ENCODE data around the gene GPC3.
"Not testable (repeated sequence)": the region's sequence is repeated elsewhere in the genome, so short reads cannot be mapped to it uniquely, and the experiment has no call there.

The GPC3 gene

DNA sequence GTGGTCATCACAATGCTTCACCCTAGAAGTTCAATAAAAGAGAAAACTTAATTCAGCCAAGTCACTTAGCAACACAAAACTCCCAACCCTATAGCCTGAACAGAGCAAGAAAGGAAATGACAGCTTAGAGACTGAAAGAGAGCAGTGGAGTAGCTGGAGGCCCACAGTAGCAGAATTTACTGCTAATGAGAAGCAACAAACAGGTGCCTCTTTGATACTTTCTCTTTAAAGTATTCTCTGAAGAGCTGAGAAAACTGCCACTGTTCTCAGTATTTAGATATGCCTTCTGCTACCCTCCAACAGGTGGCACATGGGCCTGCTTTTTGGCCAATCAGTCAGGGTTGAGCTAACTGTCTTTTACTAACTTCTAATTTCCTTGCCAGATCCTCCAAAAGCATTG lies 240.0 kb downstream of the GPC3 start:
- DNase-seq, result no peak

GRCh38 chrX:133742602-133743305 lies 242.6 kb downstream of the GPC3 start:
- DNase-seq, result no peak

- DNase-seq, result no peak
These were observed 244.1 kb downstream of the GPC3 start for GRCh38 chrX:133741303-133741702.

DNA sequence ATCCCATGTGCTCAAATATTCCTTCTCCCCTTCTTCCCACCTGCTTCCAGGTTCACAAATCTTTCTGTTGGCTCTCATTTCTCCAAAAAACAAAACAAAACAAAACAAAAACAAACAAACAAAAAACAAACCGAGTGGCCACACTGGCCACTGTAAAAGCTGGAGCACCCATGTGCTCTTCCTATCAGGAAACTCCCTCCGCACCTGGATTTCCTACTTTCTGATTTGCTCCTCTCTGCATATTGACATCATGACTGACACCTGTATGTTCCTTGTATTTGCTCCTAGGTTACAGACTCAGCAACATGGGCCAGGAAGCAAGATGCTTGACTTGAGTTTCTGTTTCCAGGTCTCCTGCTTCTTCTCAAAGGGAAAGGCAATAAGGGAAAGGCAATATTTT lies 258.8 kb downstream of the GPC3 start:
- DNase-seq, result no peak

DNA sequence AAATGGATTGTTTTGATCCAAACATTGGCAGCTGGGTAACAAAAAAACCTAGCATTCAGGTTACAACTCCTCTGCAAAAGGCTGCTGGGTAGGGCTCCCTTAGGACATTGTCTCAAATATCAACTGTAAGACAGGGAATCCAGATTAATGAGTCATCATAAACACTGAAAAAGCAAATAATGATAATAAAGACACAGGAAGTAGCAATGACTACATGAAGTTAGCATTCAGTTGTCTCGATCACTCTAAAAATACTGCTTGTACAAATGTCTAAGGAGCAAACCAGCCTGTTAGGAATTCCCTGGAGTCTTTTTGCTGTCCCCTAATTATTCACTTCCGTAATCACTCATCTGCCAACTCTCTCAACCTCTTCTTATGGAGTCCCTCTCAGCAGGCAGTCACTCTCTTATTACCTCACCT lies 259.2 kb downstream of the GPC3 start:
- no peak for DNase-seq

- DNase-seq, result no peak
These were observed 261.5 kb downstream of the GPC3 start for GRCh38 chrX:133723930-133724329.

DNA sequence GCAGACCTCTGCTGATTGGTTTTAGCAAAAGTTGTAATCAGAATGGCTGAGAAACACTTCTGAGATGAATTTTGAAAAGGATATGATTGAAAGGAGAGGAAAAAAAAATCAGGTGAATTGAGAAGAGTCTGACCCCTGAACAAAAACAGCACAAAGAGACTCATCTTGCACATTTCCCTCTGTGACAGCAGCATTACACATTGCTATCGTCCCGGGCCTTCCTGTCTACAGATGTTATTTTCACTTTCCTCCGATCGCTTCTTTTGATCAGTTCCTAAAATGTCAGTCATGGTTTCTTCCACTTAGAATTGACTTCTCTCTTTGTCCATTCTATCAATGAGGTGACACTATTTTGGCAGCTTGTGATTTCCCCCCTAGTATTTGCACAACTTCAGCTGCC lies 262.6 kb downstream of the GPC3 start:
- DNase-seq, result no peak

GRCh38 chrX:133720269-133720668 lies 265.1 kb downstream of the GPC3 start:
- not testable (repeated sequence) for DNase-seq

DNA sequence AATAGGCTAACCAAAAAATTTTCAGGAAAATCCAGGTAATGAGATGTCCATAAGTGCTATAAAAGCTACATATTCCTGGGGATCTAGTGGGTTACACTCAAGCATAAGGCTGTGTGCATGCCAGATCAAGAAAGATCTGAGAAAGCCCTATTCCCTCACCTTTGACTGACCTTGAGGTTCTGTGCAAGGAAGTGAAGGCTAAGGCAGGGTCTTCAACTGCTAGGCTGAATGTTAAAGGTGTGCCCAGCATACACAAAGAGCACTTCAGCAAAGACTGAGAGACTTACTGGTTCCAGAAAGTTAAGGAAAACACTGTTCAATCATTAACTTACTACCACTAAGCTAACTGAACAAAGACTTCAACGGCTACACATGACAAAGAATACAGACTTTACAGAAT lies 269.7 kb downstream of the GPC3 start:
- DNase-seq, result no peak

GRCh38 chrX:133709501-133709900 lies 275.9 kb downstream of the GPC3 start:
- DNase-seq, result no peak

- DNase-seq, result no peak
These were observed 278.5 kb downstream of the GPC3 start for GRCh38 chrX:133706890-133707289.

DNA sequence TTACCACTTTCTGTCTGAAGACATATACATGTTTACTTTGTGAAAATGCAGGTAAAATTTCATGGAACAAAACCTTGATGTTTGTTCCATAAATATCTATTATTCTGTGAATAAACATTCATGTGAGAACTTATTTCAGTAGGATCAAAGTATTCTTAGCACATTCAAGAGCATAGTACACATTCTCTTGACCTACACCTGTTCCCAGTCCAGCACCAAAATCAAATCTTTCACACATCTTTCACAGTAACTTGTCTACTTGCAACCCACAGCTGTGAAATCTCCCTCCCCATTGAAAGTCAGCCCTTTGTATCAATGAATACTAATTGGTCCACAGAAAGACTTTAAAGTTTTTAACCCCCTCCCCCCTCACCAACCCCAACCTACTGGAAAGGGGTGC lies 283.2 kb downstream of the GPC3 start:
- DNase-seq, result no peak

- DNase-seq, result no peak
These were observed 286.2 kb downstream of the GPC3 start for GRCh38 chrX:133699023-133699728.

DNA sequence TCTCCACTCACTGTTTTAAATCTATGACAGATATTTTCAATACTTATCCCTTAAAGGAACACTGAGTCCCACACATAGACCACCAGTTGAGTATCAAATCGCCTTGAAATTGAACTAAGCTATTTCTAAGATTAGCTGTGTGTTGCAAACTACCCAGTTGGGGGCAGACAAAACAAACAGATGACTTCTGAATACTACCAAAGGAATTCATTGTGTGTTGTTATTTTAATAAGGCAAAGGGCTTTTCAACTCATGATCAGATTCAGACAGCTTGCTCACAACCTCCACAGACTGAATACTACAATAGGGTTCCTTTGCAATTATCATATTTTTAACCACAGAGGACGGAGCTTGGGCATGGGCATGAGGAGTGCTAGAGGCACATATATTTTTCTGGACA lies 287.1 kb downstream of the GPC3 start:
- DNase-seq, result no peak

DNA sequence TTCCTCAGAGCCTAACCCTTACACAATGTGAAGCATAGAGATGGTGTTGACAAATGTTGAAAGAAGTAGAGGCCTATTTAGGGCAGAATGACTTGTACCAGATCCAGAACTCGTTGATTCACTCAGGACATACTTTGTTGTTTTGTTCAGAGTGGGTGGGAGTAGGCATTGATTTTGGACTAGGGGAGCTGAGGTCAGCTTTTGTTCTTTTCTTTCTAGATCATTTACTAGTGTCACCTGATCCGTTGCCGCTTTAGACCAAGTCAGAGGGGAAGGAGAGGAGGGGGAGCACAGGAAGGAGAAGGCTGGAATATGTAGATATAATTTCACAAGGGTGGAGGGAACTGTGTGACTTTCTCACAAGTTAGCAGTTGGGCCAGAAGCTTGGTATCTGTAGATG lies 287.7 kb downstream of the GPC3 start:
- no peak for DNase-seq

DNA sequence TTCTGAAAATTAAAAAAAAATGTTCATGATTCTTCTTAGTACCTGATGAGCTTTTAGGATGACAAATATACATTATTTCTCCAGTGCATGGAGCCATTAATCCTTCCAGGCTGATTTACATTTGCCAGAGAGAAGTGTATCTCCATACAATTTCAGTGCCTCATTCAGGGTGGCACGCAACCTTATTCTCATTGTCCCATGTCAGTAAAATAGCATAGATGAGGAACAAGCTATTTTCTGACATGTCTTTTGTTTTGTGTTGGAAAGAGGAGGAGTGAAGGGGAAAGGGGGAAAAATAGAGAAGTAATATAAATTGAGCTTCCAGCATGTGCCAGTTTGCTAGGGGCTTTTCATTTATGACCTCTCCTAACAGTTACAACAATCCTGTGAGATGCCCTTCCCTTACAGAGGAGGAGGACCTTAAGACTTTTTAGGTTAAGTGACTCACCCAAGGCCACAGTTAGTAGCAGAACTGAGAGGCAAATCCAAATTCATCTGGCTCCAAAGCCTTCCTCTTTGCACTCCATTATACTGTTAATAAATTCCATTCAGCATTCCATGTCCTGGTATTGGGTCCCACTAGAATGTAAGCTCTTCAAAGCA lies 295.3 kb downstream of the GPC3 start:
- no peak for DNase-seq

DNA sequence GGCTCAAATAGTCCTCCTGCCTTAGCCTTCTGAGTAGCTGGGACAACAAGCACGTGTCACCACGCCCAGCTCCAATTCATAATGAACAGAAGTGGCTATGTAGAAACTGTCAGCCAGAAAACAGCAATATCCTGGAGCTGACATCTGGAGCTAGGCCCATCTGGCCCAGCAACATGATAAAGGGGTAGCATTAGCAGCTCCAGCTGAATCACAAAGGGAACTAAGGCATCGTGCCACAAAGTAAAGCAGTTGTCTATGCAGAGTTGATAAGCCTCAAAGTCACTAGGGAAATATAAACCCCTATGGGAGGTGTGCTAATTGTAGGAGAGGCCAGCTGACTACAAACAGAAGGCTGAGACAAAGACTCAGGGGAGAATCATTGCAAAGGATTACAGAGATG lies 299.6 kb downstream of the GPC3 start:
- no peak for DNase-seq

- DNase-seq, result no peak
These were observed 303.5 kb downstream of the GPC3 start for GRCh38 chrX:133681897-133682296.

GRCh38 chrX:133681421-133681820 lies 304.0 kb downstream of the GPC3 start:
- no peak for DNase-seq

DNA sequence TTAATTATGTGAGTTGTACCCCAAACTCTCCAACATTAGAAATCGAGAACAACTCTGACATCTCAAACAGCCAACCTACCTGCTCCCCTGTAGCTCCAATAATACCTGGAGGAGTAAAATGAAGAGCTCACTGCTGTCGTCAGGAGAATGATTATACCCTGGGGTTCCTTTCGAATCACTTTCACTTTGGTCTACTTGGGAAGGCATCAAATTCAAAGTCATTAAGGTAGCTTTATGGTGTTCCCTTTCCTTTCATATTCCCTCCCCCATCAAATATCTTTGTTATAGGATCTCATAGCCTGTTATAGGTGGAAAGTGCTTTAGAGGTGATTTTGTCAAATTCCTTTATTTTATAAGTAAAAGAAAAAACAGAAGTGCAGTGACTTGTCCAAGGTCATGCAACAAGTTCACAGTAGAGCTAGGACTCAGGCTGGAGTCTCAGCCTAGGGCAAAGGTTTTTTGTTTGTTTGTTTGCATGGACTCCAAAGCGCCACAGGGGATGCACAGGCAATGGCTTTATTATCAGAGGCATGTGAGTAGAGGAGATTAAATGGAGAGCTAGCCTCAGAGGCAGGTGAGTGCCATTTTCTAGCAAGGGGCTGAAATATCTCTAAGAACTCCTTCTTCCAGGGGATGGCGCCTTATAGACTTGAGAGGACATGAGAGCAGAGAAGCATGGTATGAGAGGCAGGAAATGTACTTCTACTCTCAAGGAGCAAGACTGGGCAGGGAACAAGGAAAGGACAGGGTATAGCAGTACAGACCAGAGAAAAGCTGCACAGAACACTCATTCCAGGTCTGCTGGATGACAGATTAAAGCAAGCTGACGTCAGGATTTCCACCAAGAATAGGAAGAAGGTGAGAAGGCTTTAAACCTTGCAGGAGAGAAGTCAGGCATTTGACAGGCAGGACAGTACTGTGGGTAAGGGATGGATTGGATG lies 308.0 kb downstream of the GPC3 start:
- DNase-seq, result no peak

DNA sequence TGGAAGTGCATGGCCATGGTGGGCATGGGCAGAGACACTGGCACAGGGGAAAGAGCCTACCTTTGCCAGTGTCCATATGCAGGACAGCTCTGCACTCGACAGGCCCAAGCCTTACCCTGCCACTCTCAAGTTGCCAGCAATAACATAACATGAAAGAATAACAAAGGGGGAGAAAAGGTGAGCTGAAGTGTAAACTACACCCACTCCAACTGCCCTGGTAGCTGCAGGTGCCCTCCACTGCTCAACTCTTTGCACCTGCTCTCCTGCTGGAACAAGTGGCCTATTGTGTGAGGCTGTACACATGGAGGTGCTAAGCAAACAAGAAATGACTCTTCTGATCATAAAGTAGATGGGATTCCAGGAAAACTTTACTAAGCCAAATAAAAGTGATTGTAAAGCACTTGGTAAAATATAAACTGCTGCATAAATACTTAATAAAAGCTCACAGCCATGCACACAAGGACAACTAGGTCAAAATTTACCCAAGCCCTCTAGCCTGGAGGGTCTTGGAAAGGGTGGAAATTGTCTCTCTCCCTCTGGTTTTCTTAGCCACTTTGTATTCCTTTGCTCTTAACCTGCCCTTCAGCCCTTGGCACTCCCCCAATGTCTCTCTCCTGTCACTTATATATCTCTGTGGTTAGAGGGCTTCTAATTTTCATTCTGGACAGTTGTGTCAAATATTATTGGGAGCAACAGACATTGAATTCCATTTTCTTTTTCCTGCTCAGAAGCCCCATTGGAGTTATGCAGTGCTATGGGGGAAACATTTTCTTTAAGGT lies 308.9 kb downstream of the GPC3 start:
- no peak for DNase-seq

GRCh38 chrX:133674726-133675470 lies 310.5 kb downstream of the GPC3 start:
- no peak for DNase-seq
